GM19025 (cell line): ENCODE results near the gene MAP4K3.
A peak's percentile ranks its signal among the peaks of the same experiment; 100 is the strongest.

Experiments used
- ATAC-seq: cut with Tn5 transposase; IDR thresholded peaks from one replicate; pipeline ENCODE4 v1.9.1; 2021; ENCODE audit warnings: mild to moderate bottlenecking, low read depth, moderate library complexity; ENCODE audit not compliant: unreplicated experiment

The MAP4K3 gene

DNA sequence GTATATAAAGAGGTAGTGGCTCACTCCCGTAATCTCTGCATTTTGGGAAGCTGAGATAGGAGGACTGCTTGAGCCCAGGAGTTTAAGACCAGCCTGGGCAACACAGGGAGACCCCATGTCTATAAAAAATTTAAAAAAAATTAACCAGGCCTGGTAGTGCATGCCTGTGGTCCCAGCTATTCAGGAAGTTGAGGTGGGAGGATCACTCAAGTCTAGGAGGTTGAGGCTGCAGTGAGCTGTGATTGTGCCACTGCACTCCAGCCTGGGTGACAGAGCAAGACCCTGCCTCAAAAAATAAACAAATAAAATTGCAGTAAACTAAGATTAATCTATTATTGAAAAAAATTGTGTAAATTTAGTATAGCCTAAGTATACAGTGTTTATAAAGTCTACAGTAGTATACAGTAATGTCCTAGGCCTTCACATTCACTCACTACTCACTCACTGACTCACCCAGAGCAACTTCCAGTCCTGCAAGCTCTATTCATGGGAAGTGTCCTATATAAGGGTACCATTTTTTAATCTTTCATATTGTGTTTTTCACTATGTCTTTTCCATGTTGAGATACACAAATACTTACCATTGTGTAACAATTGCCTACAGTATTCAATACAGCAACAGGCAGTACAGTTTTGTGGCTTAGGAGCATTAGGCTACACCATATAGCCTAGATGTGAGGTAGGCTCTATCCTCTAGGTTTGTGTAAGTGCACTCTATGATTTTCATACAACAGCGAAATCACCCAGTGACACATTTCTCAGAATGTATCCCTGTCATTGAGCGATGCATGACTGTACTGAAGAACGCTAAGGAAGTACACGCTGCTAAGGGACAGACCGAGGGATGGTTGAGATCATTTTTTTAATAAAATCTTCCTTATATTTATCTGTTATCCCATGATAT is 10.4 kb upstream of the MAP4K3 start:
- ATAC-seq: no peak

DNA sequence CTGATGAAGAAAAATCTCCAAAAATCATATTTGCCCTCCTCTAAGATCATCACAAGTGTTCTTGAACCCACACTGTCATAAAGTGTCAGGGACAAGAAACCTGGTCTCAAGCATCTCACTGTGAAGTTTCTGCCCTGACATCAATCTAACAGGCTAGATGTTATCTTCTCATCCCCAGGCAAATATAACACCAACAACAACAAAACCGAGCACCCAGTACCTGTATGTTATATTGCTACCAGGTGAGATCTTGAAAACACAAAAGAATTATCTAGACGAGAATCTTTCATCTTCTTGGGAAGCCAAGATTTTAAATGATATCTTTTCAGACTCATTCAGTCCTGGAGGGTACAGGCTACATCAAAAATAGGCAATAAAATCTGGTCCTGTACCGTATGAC is 8.8 kb upstream of the MAP4K3 start:
- no peak for ATAC-seq

DNA sequence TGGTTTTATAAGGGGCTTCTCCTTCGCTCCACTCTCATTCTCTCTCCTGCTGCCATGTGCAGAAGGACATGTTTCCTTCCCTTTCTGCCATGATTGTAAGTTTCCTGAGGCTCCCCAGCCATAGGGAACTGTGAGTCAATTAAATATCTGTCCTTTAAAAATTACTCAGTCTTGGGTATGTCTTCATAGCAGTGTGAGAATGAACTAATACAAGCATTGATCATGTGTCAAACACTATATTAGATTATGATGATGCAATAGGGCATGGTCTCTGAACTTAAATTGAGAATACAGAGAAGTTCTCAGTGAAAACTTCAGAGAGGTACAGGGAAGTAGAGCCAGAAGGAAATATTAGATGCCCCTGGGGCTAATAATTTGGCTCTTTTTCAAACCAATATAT is 5.9 kb upstream of the MAP4K3 start:
- no peak for ATAC-seq

DNA sequence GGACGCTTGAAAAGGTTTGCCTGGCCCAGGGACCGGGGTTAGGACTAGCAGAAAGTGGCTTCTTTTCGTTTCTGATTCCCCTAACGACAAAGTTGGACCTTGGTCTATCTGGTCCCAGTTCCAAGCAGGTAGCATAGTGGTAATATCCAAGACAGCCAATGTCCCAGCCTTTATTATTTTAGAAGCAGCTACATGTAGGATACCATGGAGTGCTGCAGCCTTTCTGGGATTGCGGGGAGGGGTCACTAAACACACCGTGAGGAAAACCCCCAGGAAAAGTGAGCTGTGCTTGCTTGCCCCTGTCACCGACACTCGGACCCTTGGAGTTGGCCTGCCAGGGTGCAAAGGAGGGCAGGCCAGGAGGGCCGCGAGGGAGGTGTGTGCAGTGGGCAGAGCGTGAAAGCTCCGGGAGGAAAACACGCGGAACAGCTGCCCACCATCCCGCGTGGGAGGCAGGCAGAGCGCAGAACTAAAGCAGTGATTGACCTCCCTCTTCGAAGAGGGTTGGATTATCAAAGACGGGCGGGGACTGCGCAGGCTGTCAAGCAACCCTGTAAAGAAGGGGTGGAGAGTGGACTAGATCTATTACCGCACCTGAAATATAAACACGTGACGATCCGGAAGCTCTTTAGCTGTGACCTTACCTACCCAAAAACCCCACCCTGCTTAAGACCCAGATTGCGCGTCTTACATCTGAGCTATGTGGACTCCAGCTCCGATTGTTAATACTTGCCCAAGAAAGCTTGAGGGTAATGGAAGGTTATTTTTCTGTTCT is 624 bp upstream of the MAP4K3 start:
- ATAC-seq: peak; percentile 16

DNA sequence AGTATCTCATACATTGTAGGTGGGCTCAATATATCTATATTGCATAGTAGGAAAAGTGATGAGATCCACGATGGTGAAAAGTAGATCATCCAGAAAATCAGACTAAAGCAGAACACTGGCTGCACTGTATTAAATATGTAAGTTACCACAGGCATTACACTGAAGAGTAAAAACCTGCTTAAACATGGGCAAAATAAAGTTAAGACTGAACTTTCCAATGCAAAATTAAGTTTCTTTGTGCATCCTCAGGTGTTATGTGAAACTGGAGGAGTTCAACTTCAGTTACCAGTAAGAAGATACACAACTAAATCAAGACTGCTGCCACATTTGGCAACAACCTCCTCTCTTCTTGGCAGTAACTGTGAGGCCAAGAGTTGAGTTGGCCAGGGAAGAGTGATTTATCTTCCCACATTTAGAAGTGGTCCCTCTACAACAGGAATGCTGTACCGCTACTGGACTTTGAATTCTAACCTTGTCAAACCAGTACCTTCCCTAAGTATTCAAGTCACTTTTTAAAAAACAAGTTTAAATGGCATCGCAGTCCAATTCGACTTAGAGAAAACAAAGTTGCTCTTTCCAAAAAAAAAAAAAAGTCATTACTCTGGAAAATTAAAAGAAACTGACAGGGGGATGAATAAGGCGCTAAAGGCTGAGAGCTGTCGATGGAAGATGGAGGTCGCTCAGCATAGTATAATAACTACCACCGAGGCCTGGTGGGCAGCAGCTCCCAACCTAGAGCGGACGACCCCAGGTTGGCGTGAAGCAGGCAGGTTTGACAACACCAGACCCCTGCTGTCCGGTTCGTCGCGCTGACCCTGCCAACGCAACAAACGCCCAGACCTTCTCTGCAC is 1.1 kb downstream of the MAP4K3 start:
- no peak for ATAC-seq

DNA sequence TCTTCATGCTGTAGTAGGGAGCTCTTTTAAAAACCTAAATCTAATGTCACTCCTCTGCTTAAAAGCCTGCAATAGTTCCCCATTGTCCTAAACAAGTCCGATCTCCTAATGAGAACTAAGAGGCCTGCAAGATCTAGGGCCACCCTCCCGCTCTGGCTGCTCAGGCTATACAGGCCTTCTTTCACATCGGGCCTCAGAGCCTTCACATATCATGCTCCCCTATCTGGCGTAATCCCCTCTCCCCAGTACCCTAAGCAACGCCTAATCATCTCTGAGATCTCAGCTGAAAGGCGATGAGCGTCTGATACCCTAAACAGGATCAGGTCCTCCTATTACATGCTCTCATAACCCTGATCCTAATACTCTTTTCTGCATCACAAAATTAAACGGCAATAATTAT is 1.9 kb downstream of the MAP4K3 start:
- ATAC-seq: no peak

DNA sequence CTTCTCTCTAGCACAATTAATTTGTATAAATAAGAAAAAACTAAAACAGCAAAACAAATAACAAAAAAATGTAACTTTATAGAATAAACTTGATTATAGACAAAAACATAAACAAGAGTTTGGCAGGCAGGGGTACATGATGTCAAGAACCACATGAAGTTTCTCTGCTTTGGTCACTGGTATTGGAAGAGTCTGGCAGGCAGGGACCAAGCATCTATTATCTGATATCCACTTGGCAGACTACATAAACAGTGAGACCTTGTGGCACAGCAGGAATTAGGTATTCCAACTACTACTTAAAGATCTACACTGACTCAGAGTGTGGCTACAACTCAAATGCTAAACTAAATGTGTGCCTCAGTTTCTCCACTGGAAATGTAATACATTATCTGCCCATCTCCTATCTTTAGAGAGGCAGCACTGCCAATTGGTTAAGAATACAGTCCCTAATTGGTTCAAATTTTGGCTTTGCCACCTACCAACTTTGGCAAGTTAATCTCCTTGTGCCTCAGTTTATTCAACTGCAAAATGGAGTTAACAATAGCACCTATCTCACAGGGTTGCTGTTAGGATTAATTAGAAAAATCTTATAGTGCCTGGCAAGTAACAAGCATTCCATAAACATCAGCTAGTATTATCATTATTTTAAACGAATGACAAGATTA is 2.7 kb downstream of the MAP4K3 start:
- no peak for ATAC-seq

DNA sequence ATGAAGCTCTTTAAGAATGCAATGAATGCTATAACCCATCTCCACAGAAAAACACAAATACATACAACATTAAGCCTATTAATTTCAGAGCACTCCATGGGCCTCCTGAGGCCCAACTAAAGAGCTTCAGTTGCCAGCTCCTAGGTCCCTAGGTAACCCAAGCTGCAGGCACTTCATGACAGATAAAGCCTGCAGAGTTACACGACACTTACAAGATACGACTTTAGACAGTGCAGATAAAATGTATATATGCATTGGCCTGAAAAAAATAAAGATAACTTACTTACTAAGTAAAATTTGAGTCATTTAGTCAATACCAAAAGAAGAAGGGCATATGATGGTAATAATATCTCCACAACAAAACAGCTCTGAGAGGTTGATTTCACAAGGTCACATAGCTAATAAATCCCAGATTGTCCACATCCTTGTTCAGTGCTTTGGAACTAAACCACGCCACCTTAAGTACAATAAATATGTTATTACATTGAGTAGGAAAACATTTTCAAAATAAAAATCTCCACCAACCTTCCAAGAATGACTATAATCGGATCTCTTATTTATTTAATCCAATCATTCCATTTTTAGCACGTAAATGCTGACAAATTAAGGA is 3.4 kb downstream of the MAP4K3 start:
- ATAC-seq: no peak

DNA sequence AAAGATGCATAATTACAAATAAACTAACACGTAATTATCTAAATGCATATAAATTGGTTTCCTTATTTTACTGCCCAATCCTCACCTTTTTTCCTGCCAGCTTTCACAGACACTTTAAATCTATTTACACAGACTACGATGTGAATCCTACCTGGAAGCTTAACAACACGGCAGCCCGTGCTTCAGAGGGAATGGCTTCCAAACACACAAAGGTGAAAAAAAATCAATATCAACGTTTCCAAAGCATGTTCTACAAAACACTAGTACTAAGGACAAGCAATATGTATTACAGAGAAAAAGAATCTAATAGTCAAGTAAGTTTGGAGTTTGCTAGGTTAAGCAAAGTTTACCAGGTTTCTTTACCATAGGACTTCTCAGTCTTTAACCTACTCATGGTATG is 4.4 kb downstream of the MAP4K3 start:
- no peak for ATAC-seq

DNA sequence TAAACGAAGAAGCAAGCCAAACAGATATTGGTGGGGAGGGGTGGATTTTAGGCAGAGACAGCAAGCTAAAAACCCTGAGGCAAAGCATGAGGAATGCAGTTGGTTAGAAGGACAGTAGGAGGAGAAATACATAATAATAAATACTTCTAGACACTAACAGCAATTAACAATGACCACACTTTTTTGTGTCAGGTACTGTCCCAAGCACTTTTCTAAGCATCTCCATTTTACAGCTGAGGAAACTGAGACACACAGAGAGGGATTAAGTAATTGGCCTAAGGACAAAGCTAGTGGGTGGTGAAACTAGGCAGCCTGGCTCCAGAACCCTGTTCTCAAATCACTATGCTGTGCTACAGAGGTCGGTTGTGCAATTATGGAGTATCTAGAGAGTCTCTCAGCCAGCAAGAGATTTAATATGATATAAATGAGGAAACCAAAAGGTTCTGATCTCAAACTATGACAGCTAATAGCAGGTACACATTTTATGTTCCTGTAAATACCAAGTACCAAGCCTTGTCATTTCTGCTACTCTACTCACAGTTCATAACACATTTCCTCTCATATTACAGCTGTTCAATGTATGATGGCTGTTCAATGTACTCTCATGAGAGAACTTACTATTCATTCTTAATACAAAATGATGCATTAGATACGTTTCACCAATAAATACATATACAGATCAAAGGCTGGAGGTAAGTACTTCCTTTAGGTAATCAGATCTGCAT is 5.3 kb downstream of the MAP4K3 start:
- ATAC-seq: no peak

DNA sequence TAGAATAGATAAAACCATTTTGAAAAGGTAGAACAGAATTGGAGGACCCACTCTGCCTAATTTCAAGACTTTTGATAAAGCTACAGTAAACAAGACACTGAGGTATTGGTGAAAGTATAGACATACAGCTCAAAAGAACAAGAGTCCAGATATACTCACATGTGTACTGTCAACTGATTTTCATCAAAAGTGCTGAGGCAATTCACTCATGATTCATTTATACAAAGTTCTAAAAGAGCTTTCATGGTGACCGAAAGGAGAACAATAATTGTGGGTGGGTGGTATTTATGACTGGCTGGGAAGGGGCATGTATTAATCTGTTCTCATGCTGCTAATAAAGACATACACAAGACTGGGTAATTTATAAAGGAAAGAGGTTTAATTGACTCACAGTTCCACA is 7.3 kb downstream of the MAP4K3 start:
- no peak for ATAC-seq

DNA sequence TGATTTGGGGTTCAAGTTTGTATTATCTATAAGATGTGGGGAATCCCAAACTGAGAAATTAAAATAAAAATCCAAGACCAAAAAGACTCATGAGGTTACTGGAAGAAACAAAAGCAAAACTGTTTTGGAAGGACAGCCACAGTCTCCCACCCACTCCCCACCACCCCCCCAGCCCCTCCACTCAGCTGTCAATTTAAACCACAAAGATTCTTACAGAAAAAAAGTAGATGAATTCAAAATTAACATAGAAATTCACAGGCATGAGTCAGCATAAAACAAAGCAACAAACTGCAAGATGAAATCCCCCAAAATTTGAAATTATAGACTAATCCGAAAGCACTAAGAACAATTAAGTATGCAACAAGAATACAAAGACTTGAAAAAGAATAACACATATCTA is 12.1 kb downstream of the MAP4K3 start:
- no peak for ATAC-seq

DNA sequence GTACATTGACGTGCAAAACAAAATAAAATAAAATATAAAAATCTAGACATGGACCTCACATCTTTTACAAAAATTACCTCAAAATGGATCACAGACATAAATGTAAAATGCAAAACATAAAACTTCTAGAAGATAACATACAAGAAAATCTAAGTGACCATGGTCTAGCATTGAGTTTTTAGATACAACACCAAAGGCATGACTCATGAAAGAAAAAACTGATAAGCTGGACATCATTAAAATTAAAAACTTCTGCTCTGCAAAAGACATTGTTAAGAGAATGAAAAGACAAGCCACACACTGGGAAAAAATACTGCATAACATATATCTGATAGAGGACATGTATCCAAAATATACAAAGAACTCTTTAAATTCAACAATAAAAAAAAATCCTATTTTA is 14.4 kb downstream of the MAP4K3 start:
- no peak for ATAC-seq

DNA sequence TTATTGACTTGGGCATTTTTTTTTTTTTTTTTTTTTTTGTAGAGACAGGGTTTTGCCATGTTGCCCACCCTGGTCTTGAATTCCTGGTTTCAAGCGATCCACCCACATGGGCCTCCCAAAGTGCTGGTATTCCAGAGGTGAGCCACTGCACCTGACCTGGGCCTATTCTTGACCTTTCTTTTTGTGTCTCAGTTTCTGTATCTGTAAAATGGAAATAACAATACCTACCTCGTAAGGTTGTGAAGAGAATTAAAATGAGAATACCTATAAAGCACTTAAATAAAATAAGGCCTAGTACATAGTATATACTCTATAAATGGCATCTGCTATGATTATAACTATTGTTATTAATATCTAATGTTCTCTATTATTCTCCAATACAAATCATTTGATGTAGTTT is 15.7 kb downstream of the MAP4K3 start:
- ATAC-seq: no peak

DNA sequence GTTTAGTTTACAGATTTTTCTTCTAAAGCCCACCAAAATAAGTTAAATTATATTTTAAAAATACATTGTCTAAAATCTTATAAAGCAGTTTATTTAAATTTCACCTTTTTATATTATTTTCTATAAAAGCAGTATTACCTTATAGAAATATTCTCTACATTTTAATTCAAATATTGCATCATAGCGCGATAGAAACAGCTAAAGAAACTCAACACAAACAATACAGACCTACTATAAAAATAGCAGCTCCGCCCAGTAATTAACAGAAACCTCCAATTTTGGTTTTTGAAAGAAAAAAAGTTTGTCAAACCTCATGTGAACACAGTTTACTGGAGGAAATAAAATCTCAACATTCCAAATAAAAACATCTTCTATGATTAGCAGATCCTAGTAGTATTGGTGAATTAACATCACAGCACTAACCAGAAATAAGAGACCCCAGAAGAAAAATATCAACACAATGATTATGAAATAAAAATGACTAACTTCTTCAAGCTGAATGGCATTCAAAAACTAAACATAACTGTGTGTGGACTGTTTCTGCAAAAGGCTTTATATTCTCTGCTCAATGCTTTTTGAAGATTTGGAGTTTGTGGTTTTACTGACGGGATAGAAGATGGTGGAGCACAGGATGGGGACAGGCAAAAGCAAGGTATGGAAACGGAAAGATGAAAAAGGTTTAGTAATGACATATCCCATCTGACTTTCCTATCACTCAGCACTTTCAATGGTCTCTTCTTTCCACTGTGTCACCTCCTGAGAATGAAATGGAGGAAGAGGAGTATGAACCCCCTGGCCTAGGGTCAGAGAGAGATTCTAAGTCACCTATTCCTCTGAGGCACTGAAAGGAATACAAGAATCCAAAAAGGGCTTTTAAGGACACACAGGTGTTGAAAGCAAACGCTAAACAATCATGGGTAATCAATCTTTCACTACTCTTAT is 17.5 kb downstream of the MAP4K3 start:
- no peak for ATAC-seq

DNA sequence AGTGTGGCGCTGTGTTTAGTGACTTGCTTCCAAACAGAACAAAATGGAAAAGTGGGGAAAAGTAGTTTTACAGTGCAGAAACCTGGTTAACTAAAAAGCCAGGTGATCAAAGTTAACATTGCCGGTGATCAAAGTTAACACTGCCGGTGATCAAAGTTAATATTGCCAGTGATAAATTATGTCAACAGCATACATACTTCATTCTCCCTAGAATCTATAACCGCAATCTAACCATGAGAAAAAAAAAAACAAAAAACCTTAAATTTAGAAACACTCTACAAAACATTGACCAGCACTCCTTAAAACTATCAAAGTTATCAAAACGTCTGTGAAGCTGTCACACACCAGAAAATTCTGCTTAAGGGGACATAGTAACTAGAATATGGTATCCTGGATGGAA is 18.6 kb downstream of the MAP4K3 start:
- no peak for ATAC-seq

DNA sequence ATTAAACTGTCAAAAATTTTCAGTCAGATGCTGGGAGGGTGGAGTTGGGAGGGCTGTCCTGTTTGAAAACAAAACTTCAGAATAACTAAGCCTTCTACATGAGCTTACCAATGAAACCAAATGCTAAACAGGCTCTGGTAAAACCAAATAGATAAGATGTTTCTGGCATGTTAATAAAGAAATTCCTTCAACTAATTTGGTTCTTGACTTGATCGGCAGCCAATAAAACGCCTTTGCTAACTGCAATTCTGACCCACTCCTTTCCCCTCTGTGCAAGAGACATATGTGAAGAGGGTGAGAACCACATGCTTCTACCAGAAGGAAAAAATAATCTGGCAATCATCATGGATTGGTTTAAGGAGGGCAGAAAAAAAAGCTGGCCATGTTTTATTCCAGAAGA is 20.9 kb downstream of the MAP4K3 start:
- ATAC-seq: no peak

DNA sequence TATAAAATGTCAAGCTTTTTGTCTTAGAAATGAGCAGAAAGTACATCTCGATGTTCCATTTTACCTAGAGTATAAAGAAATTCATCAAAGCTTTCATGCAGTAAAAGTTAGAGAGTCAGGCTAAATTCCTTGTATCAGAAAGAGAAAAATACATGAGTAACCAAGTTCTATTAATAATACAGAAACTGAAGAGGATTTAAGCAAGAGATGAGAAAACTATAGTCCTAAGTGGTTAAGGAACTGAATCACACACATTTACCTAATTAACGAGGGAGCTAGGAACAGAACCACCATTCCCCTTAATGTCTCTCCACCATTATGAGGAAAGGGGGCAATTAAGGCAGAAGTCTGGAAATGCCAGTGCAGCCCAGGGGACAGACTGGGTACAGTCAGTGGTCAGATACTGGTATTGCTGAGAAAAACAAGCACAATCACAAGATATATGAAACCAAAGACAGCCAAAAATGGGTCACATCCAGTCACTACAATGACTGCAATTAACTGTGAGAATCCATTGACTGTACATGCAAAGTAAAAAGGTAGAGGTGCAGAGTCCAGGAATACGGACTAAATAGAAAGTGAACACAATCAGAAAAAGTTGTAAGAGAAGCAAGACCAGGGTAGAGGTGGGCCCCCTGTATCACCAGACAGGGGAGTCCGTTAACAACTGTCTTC is 23.9 kb downstream of the MAP4K3 start:
- ATAC-seq: no peak
